Measurements from ENCODE around the gene MIEF2.
"Not testable (repeated sequence)": the region's sequence is repeated elsewhere in the genome, so short reads cannot be mapped to it uniquely, and the experiment has no call there.

MIEF2 gene

GRCh38 chr17:18300725-18301480 is 40.4 kb downstream of the MIEF2 start:
- peak in 1 of 2 donors; percentile 6 for DNase-seq

- DNase-seq: not testable (repeated sequence)
These were observed 42.7 kb downstream of the MIEF2 start for GRCh38 chr17:18303206-18303605.

GRCh38 chr17:18309202-18309601 is 48.7 kb downstream of the MIEF2 start:
- DNase-seq: no peak

- DNase-seq: peak in 1 of 2 donors; percentile 12
These were observed 53.7 kb downstream of the MIEF2 start for GRCh38 chr17:18314059-18314730.

GRCh38 chr17:18314731-18315561 is 54.5 kb downstream of the MIEF2 start, which contains the start of the genes SMCR8 and TOP3A:
SMCR8 (plus strand) TSS chr17:18315293; CDS start chr17:18315790, 497 bp downstream.
TOP3A (minus strand) TSS chr17:18314994; CDS start chr17:18314778, 216 bp downstream.
- DNase-seq: peak; percentile 97 to 98

- DNase-seq: peak; percentile 56 to 58
These were observed 55.1 kb downstream of the MIEF2 start for GRCh38 chr17:18315562-18315922.

GRCh38 chr17:18315961-18316360 is 55.5 kb downstream of the MIEF2 start:
- no peak for DNase-seq
